Activated CD4-positive, alpha-beta memory T cell treated with anti-CD3 and anti-CD28 coated beads for 36 hours (primary cell): ENCODE results near the gene CD300LD. TPM values are rescaled to one million over a fixed set of nuclear protein-coding genes. Genes with fewer than 3 reads are reported as not detected.
"Not testable (repeated sequence)": the region's sequence is repeated elsewhere in the genome, so short reads cannot be mapped to it uniquely, and the experiment has no call there.

ENCODE experiments used
- CTCF ChIA-PET: fragments of 350-600 bp; sonication (Branson Sonifier 250); formaldehyde crosslinking; loops from one replicate; lab custom pipeline; 2021; ENCODE audit warnings: antibody characterized with exemption, inconsistent platforms; lab: Charles Lee
- POLR2A ChIA-PET: fragments of 350-600 bp; sonication (Branson Sonifier 250); formaldehyde crosslinking; loops from one replicate; lab custom pipeline; 2021; ENCODE audit warnings: antibody characterized with exemption; lab: Charles Lee
- DNase-seq: peaks from one replicate; pipeline ENCODE4 v3.0.0-alpha.2; 2020
- H3K27ac Mint-ChIP-seq: one replicate; pipeline ENCODE4 v1.8.0; 2021; ENCODE audit warnings: mixed read lengths
- H3K27me3 Mint-ChIP-seq: one replicate; pipeline ENCODE4 v1.8.0; 2021; ENCODE audit warnings: mixed read lengths
- H3K36me3 Mint-ChIP-seq: one replicate; pipeline ENCODE4 v1.8.0; 2021; ENCODE audit warnings: mixed read lengths
- H3K4me1 Mint-ChIP-seq: one replicate; pipeline ENCODE4 v1.8.0; 2021; ENCODE audit warnings: low read depth, mixed read lengths
- H3K4me3 Mint-ChIP-seq: one replicate; pipeline ENCODE4 v1.8.0; 2021; ENCODE audit warnings: mild to moderate bottlenecking, mixed read lengths
- H3K9me3 Mint-ChIP-seq: one replicate; pipeline ENCODE4 v1.8.0; 2021; ENCODE audit warnings: mixed read lengths
- intact Hi-C: fragments of 100-400 bp; cut with micrococcal nuclease; formaldehyde crosslinking; loops from one replicate; pipeline ENCODE4 v1.15.1; 2023
- total RNA-seq, 2 experiments: library from RNA; stranded (reverse); gene quantifications; one replicate each; pipeline ENCODE4 v1.2.3, GENCODE V29; 2021

The CD300LD gene
- total RNA-seq, 2 experiments from 2014 or later: not detected

- Mint-ChIP-seq H3K9me3 (peaks cover 8% of the 10 kb centered on the region), H3K27ac (no peak overlapping the region), H3K4me1 (peaks cover 9% of the 10 kb centered on the region), H3K4me3 (no peak overlapping the region), H3K27me3 (peaks cover 8% of the 10 kb centered on the region), H3K36me3 (no peaks in the 10 kb centered on the region)
- no peak for DNase-seq
- POLR2A ChIA-PET: no interaction called here
- CTCF ChIA-PET: no interaction called here
- intact Hi-C loops: no loop called here
Measured at GRCh38 chr17:74584292-74585060, 7.6 kb downstream of the CD300LD start.

GRCh38 chr17:74582633-74583032 lies 9.4 kb downstream of the CD300LD start:
- H3K4me1 Mint-ChIP-seq: peaks cover 9% of the 10 kb centered on the region
- H3K27ac Mint-ChIP-seq: no peak overlapping the region
- intact Hi-C loops: no loop called here
- no peaks in the 10 kb centered on the region for H3K36me3 Mint-ChIP-seq
- H3K27me3 Mint-ChIP-seq: peaks cover 3% of the 10 kb centered on the region
- no peak for DNase-seq
- H3K9me3 Mint-ChIP-seq: peaks cover 8% of the 10 kb centered on the region
- no peak overlapping the region for H3K4me3 Mint-ChIP-seq
- ChIA-PET CTCF (interaction anchor here (1.4 to 1.7 kb wide), 2 partner anchors 16 to 20 kb away, joined by 3 to 5 read pairs; no protein-coding TSS in a partner anchor), POLR2A (no interaction called here)

GRCh38 chr17:74579900-74580299 lies 12.2 kb downstream of the CD300LD start:
- peaks cover 9% of the 10 kb centered on the region for H3K4me1 Mint-ChIP-seq
- ChIA-PET CTCF (interaction anchor here (1.3 to 1.8 kb wide), 2 partner anchors 13 to 201 kb away, joined by 5 to 9 read pairs; partner anchors contain the start of gene CD300H), POLR2A (no interaction called here)
- H3K9me3 Mint-ChIP-seq: peaks cover 6% of the 10 kb centered on the region
- no peak overlapping the region for H3K27ac Mint-ChIP-seq
- intact Hi-C loops: no loop called here
- DNase-seq: no peak
- H3K27me3 Mint-ChIP-seq: peaks cover 3% of the 10 kb centered on the region
- no peak overlapping the region for H3K4me3 Mint-ChIP-seq
- no peaks in the 10 kb centered on the region for H3K36me3 Mint-ChIP-seq

- ChIA-PET POLR2A (interaction anchor here (0.5 kb wide), 1 partner anchor 145 kb away, joined by 3 read pairs; no protein-coding TSS in a partner anchor), CTCF (interaction anchor here (1.3 to 1.8 kb wide), 2 partner anchors 12 to 200 kb away, joined by 5 to 9 read pairs; partner anchors contain the start of gene CD300H)
- Mint-ChIP-seq H3K9me3 (no peaks in the 10 kb centered on the region), H3K4me1 (peaks cover 9% of the 10 kb centered on the region), H3K36me3 (no peaks in the 10 kb centered on the region), H3K4me3 (no peak overlapping the region), H3K27ac (no peak overlapping the region), H3K27me3 (peaks cover 4% of the 10 kb centered on the region)
- intact Hi-C loops: no loop called here
- DNase-seq: no peak
Measured at GRCh38 chr17:74578979-74579378, 13.1 kb downstream of the CD300LD start.

- H3K4me1 Mint-ChIP-seq: peaks cover 2% of the 10 kb centered on the region
- CTCF ChIA-PET: interaction anchor here (1.5 kb wide), 1 partner anchor 9 kb away, joined by 5 read pairs; no protein-coding TSS in a partner anchor
- POLR2A ChIA-PET: no interaction called here
- peaks cover 9% of the 10 kb centered on the region for H3K27me3 Mint-ChIP-seq
- H3K4me3 Mint-ChIP-seq: no peak overlapping the region
- H3K27ac Mint-ChIP-seq: no peak overlapping the region
- DNase-seq: no peak
- H3K9me3 Mint-ChIP-seq: no peaks in the 10 kb centered on the region
- intact Hi-C loops: no loop called here
- H3K36me3 Mint-ChIP-seq: no peaks in the 10 kb centered on the region
Measured at GRCh38 chr17:74574489-74575142, 17.5 kb downstream of the CD300LD start.

GRCh38 chr17:74573635-74574034 lies 18.4 kb downstream of the CD300LD start:
- intact Hi-C loops, H3K36me3 Mint-ChIP-seq, H3K27ac Mint-ChIP-seq, DNase-seq, H3K9me3 Mint-ChIP-seq, H3K4me3 Mint-ChIP-seq, POLR2A ChIA-PET: not testable (repeated sequence)
- Mint-ChIP-seq H3K4me1 (peaks cover 11% of the 10 kb centered on the region), H3K27me3 (peaks cover 16% of the 10 kb centered on the region)
- CTCF ChIA-PET: interaction anchor here (1.5 kb wide), 1 partner anchor 8 kb away, joined by 5 read pairs; no protein-coding TSS in a partner anchor

- H3K36me3 Mint-ChIP-seq: no peaks in the 10 kb centered on the region
- no peak overlapping the region for H3K27ac Mint-ChIP-seq
- intact Hi-C loops: no loop called here
- peaks cover 21% of the 10 kb centered on the region for H3K27me3 Mint-ChIP-seq
- H3K9me3 Mint-ChIP-seq: no peaks in the 10 kb centered on the region
- H3K4me1 Mint-ChIP-seq: peaks cover 11% of the 10 kb centered on the region
- no peak overlapping the region for H3K4me3 Mint-ChIP-seq
- ChIA-PET CTCF (no interaction called here), POLR2A (no interaction called here)
- DNase-seq: no peak
Measured at GRCh38 chr17:74573169-74573568, 18.9 kb downstream of the CD300LD start.

- DNase-seq: no peak
- Mint-ChIP-seq H3K36me3 (no peaks in the 10 kb centered on the region), H3K4me1 (peaks cover 11% of the 10 kb centered on the region), H3K27ac (no peak overlapping the region), H3K4me3 (no peak overlapping the region), H3K9me3 (no peaks in the 10 kb centered on the region), H3K27me3 (peaks cover 24% of the 10 kb centered on the region)
- intact Hi-C loops: no loop called here
- ChIA-PET POLR2A (no interaction called here), CTCF (no interaction called here)
Measured at GRCh38 chr17:74571621-74572270, 20.3 kb downstream of the CD300LD start.

- H3K27ac Mint-ChIP-seq: no peak overlapping the region
- POLR2A ChIA-PET: no interaction called here
Measured at GRCh38 chr17:74569020-74570003, 22.8 kb downstream of the CD300LD start.

GRCh38 chr17:74568106-74568873 lies 23.8 kb downstream of the CD300LD start:
- Mint-ChIP-seq H3K27ac (no peak overlapping the region), H3K4me3 (no peak overlapping the region), H3K4me1 (peaks cover 11% of the 10 kb centered on the region), H3K27me3 (peaks cover 24% of the 10 kb centered on the region), H3K9me3 (no peaks in the 10 kb centered on the region), H3K36me3 (no peaks in the 10 kb centered on the region)
- DNase-seq: no peak
- CTCF ChIA-PET: no interaction called here
- intact Hi-C loops: no loop called here
- POLR2A ChIA-PET: no interaction called here

More at GRCh38 chr17:74569020-74570003, 22.8 kb downstream of the CD300LD start:
- intact Hi-C loops: no loop called here
- H3K4me3 Mint-ChIP-seq: no peak overlapping the region
- H3K9me3 Mint-ChIP-seq: no peaks in the 10 kb centered on the region
- H3K36me3 Mint-ChIP-seq: no peaks in the 10 kb centered on the region
- CTCF ChIA-PET: interaction anchor here (1.0 kb wide), 1 partner anchor 190 kb away, joined by 3 read pairs; no protein-coding TSS in a partner anchor
- peaks cover 11% of the 10 kb centered on the region for H3K4me1 Mint-ChIP-seq
- DNase-seq: peak; percentile 66
- H3K27me3 Mint-ChIP-seq: peaks cover 23% of the 10 kb centered on the region
